Activated naive CD4-positive, alpha-beta T cell treated with anti-CD3 and anti-CD28 coated beads, Interleukin-2, amount 50 U/mL, for 16 hours (primary cell): ENCODE measurements around the gene SLC45A2.
A peak's percentile ranks its signal among the peaks of the same experiment; 100 is the strongest.
"Not testable (repeated sequence)": the region's sequence is repeated elsewhere in the genome, so short reads cannot be mapped to it uniquely, and the experiment has no call there.

Experiments
- DNase-seq: peaks from one replicate; pipeline ENCODE4 v3.0.0-alpha.2; 2020

SLC45A2 gene

GRCh38 chr5:33964132-33964700 lies 20.3 kb downstream of the SLC45A2 start:
- no peak for DNase-seq

- no peak for DNase-seq
Observed at GRCh38 chr5:33958176-33958575, 26.3 kb downstream of the SLC45A2 start.

GRCh38 chr5:33957577-33958150 lies 26.8 kb downstream of the SLC45A2 start:
- no peak for DNase-seq

GRCh38 chr5:33952175-33952574 lies 32.3 kb downstream of the SLC45A2 start:
- not testable (repeated sequence) for DNase-seq

- DNase-seq = no peak
Observed at GRCh38 chr5:33944543-33945132, 39.9 kb downstream of the SLC45A2 start.

GRCh38 chr5:33941090-33941489 lies 43.4 kb downstream of the SLC45A2 start:
- DNase-seq = no peak

- DNase-seq = no peak
Observed at GRCh38 chr5:33939556-33940262, 44.8 kb downstream of the SLC45A2 start.

GRCh38 chr5:33938881-33939280 lies 45.6 kb downstream of the SLC45A2 start:
- no peak for DNase-seq

GRCh38 chr5:33938507-33938796 lies 46.0 kb downstream of the SLC45A2 start:
- DNase-seq = no peak

GRCh38 chr5:33937707-33938506 lies 46.6 kb downstream of the SLC45A2 start:
- DNase-seq = no peak

GRCh38 chr5:33937017-33937706 lies 47.3 kb downstream of the SLC45A2 start:
- no peak for DNase-seq

GRCh38 chr5:33936381-33937016 lies 48.0 kb downstream of the SLC45A2 start, which contains the start of gene RXFP3:
Gene RXFP3 (plus strand): TSS chr5:33936386. CDS start chr5:33936741, 355 bp downstream.
- no peak for DNase-seq

GRCh38 chr5:33936004-33936380 lies 48.5 kb downstream of the SLC45A2 start:
- peak; percentile 34 for DNase-seq

- no peak for DNase-seq
Observed at GRCh38 chr5:33934176-33934575, 50.3 kb downstream of the SLC45A2 start.

GRCh38 chr5:33933723-33934169 lies 50.7 kb downstream of the SLC45A2 start:
- no peak for DNase-seq

GRCh38 chr5:33931136-33931535 lies 53.4 kb downstream of the SLC45A2 start:
- no peak for DNase-seq

GRCh38 chr5:33929925-33930690 lies 54.4 kb downstream of the SLC45A2 start:
- DNase-seq = no peak

- no peak for DNase-seq
Observed at GRCh38 chr5:33928283-33928682, 56.2 kb downstream of the SLC45A2 start.

- no peak for DNase-seq
Observed at GRCh38 chr5:33927685-33928084, 56.8 kb downstream of the SLC45A2 start.

- no peak for DNase-seq
Observed at GRCh38 chr5:33925278-33925677, 59.2 kb downstream of the SLC45A2 start.

- DNase-seq = no peak
Observed at GRCh38 chr5:33921002-33921401, 63.5 kb downstream of the SLC45A2 start.
